HepG2 (cell line): ENCODE results near the gene FAM171A2. TPM values are rescaled to one million over a fixed set of nuclear protein-coding genes. Genes with fewer than 3 reads are reported as not detected.

Experiments used
- HCFC1 ChIP-seq: fragments of 150-350 bp; IDR thresholded peaks from 2 replicates; pipeline ENCODE4 v1.6.1; 2014; ENCODE audit warnings: low read depth, low read length
- KDM3A ChIP-seq: IDR thresholded peaks from 2 replicates; pipeline ENCODE4 v1.6.1; 2018; ENCODE audit warnings: low read depth, missing compliant biosample characterization
- MAZ ChIP-seq, 2 experiments: sonication (generic) in 1 of 2; formaldehyde crosslinking in 1 of 2; IDR thresholded peaks; 2 replicates each; pipeline versions ENCODE4 v1.5.0 to v1.6.1; 2012 to 2020; ENCODE audit warnings: low read depth in 2 of 2, mild to moderate bottlenecking in 2 of 2, borderline replicate concordance in 1 of 2, improper control_type of control experiment in 1 of 2, low read length in 1 of 2, missing genetic modification reagents in 1 of 2, moderate library complexity in 1 of 2
- NR2F2 ChIP-seq: IDR thresholded peaks from 2 replicates; pipeline ENCODE4 v1.6.1; 2012; ENCODE audit warnings: low read depth, inconsistent platforms, borderline replicate concordance
- PHF21A ChIP-seq: sonication (generic); formaldehyde crosslinking; IDR thresholded peaks from 2 replicates; pipeline ENCODE4 v1.5.0; 2020; ENCODE audit warnings: mild to moderate bottlenecking, missing genetic modification reagents
- REST ChIP-seq, 2 experiments: IDR thresholded peaks; 2 replicates each; pipeline ENCODE4 v1.6.1; 2011 to 2012; ENCODE audit warnings: low read length in 2 of 2, borderline replicate concordance in 1 of 2, low read depth in 1 of 2, mild to moderate bottlenecking in 1 of 2, moderate library complexity in 1 of 2
- RXRB ChIP-seq: IDR thresholded peaks from 2 replicates; pipeline ENCODE4 v1.6.1; 2016; ENCODE audit warnings: borderline replicate concordance, missing genetic modification reagents, missing compliant biosample characterization
- SNAPC5 ChIP-seq: sonication (generic); formaldehyde crosslinking; IDR thresholded peaks from 2 replicates; pipeline ENCODE4 v1.8.1; 2023; ENCODE audit warnings: mild to moderate bottlenecking, missing genetic modification reagents, borderline replicate concordance
- ZNF207 ChIP-seq: fragments of 450-650 bp; IDR thresholded peaks from 2 replicates; pipeline ENCODE4 v1.6.1; 2016; ENCODE audit warnings: antibody characterized with exemption, borderline replicate concordance
- ZNF430 ChIP-seq: sonication (generic); formaldehyde crosslinking; IDR thresholded peaks from 2 replicates; pipeline ENCODE4 v1.9.0; 2021; ENCODE audit warnings: mild to moderate bottlenecking, missing genetic modification reagents
- ZNF713 ChIP-seq: sonication (generic); formaldehyde crosslinking; IDR thresholded peaks from 2 replicates; pipeline ENCODE4 v1.4.0; 2020; ENCODE audit warnings: mild to moderate bottlenecking, missing genetic modification reagents
- polyA plus RNA-seq, 8 experiments: library from polyadenylated mRNA; depleted of rRNA in 3 of 8; stranded (reverse) in 7 of 8; unstranded in 1 of 8; fragments of >200 nt; fragmentation: Illumina TruSeq in 4 of 8; extraction: Trizol in 4 of 8; gene quantifications; 2 replicates each; pipeline versions ENCODE4 v1.2.1 to v1.2.3, GENCODE V29; 2011 to 2016; ENCODE audit warnings: low read depth in 4 of 8, missing spikeins in 1 of 8, mixed read lengths in 1 of 8; ENCODE audit not compliant: insufficient read depth in 1 of 8
- total RNA-seq, 5 experiments: library from RNA; depleted of rRNA; stranded (reverse); fragments of >200 nt; fragmentation: Illumina TruSeq; extraction: Trizol; gene quantifications; 2 replicates each; pipeline ENCODE4 v1.2.3, GENCODE V29; 2016; ENCODE audit warnings: low read depth in 1 of 5
- TF ChIP-seq, protein P1 (sequence below): IDR thresholded peaks from 2 replicates; pipeline ENCODE4 v1.6.1; 2016; ENCODE audit warnings: low read depth, missing genetic modification reagents, missing compliant biosample characterization
- TF ChIP-seq, protein P2 (sequence below): sonication (generic); formaldehyde crosslinking; conservative IDR thresholded peaks from 2 replicates; pipeline ENCODE4 v1.8.0; 2022; ENCODE audit warnings: missing genetic modification reagents
- TF ChIP-seq, protein P3 (sequence below): sonication (generic); formaldehyde crosslinking; IDR thresholded peaks from 2 replicates; pipeline ENCODE4 v1.4.0; 2020; ENCODE audit warnings: missing genetic modification reagents

Gene FAM171A2
- total and polyA plus RNA-seq, 2 of the 13 experiments (the other 11 are each of a cell fraction or from before 2014, with no cell fraction given) = 1.8 to 3.6 TPM

DNA sequence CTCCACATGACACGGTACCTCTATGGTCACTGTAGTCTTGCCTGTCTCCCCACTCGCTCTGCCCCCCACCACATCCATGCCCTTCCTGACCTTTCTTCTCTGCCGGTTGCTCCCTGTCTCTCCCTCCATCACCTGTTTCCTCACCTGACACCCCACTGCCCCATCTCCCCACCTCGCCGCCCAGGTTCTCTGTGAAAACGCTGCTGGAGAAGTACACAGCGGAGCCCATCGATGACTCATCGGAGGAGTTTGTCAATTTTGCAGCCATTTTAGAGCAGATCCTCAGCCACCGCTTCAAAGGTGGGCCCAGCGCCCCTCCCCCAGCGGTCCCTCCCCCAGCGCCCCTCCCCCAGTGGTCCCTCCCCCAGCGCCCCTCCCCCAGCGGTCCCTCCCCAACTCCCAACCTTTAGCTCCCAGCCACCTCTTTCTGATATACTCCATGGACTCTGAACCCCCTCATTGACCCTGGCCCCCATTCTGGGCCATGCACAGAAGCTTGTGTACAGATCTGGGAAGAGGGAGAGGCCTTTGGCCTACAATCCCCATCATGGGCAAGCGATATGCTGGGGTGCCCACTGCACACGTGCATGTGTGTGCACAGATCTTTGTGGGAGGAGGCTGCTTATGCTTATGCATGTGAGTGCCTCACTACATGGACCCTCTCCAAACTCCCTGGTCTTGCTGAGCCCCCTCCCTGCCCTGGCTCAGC, 51.1 kb downstream of the FAM171A2 start (continued):
- TF ChIP-seq REST (IDR thresholded peaks at IDR 0.05; ENCODE audit: borderline replicate concordance in 1 of 2, low read depth in 1 of 2, low read length in 2 of 2) (no peak; a peak in 1 of 4 replicates), ZNF713 (CRISPR knock-in tag) (no peak), NR2F2 (peak; percentile 55; the same call in 1 of the 2 replicates), PHF21A (CRISPR knock-in tag) (0 out of 2 replicates have a peak, but pooled peaks have one; percentile 40), HCFC1 (no peak), RXRB (CRISPR knock-in tag) (peak; percentile 75; the same call in 1 of the 2 replicates), SNAPC5 (CRISPR knock-in tag) (no peak), ZNF207 (no peak), KDM3A (no peak), MAZ (IDR thresholded peaks at IDR 0.05; ENCODE audit: borderline replicate concordance, low read depth, low read length) (0 out of 2 replicates have a peak, but pooled peaks have one; percentile 36), MAZ (CRISPR knock-in tag; IDR thresholded peaks at IDR 0.05; ENCODE audit: low read depth) (no peak), ZNF430 (CRISPR knock-in tag) (no peak)
- TF ChIP-seq, protein P1, sequence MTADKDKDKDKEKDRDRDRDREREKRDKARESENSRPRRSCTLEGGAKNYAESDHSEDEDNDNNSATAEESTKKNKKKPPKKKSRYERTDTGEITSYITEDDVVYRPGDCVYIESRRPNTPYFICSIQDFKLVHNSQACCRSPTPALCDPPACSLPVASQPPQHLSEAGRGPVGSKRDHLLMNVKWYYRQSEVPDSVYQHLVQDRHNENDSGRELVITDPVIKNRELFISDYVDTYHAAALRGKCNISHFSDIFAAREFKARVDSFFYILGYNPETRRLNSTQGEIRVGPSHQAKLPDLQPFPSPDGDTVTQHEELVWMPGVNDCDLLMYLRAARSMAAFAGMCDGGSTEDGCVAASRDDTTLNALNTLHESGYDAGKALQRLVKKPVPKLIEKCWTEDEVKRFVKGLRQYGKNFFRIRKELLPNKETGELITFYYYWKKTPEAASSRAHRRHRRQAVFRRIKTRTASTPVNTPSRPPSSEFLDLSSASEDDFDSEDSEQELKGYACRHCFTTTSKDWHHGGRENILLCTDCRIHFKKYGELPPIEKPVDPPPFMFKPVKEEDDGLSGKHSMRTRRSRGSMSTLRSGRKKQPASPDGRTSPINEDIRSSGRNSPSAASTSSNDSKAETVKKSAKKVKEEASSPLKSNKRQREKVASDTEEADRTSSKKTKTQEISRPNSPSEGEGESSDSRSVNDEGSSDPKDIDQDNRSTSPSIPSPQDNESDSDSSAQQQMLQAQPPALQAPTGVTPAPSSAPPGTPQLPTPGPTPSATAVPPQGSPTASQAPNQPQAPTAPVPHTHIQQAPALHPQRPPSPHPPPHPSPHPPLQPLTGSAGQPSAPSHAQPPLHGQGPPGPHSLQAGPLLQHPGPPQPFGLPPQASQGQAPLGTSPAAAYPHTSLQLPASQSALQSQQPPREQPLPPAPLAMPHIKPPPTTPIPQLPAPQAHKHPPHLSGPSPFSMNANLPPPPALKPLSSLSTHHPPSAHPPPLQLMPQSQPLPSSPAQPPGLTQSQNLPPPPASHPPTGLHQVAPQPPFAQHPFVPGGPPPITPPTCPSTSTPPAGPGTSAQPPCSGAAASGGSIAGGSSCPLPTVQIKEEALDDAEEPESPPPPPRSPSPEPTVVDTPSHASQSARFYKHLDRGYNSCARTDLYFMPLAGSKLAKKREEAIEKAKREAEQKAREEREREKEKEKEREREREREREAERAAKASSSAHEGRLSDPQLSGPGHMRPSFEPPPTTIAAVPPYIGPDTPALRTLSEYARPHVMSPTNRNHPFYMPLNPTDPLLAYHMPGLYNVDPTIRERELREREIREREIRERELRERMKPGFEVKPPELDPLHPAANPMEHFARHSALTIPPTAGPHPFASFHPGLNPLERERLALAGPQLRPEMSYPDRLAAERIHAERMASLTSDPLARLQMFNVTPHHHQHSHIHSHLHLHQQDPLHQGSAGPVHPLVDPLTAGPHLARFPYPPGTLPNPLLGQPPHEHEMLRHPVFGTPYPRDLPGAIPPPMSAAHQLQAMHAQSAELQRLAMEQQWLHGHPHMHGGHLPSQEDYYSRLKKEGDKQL (CRISPR knock-in tag) = no peak
- TF ChIP-seq, protein P2, sequence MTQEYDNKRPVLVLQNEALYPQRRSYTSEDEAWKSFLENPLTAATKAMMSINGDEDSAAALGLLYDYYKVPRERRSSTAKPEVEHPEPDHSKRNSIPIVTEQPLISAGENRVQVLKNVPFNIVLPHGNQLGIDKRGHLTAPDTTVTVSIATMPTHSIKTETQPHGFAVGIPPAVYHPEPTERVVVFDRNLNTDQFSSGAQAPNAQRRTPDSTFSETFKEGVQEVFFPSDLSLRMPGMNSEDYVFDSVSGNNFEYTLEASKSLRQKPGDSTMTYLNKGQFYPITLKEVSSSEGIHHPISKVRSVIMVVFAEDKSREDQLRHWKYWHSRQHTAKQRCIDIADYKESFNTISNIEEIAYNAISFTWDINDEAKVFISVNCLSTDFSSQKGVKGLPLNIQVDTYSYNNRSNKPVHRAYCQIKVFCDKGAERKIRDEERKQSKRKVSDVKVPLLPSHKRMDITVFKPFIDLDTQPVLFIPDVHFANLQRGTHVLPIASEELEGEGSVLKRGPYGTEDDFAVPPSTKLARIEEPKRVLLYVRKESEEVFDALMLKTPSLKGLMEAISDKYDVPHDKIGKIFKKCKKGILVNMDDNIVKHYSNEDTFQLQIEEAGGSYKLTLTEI (CRISPR knock-in tag) = no peak
- TF ChIP-seq, protein P3, sequence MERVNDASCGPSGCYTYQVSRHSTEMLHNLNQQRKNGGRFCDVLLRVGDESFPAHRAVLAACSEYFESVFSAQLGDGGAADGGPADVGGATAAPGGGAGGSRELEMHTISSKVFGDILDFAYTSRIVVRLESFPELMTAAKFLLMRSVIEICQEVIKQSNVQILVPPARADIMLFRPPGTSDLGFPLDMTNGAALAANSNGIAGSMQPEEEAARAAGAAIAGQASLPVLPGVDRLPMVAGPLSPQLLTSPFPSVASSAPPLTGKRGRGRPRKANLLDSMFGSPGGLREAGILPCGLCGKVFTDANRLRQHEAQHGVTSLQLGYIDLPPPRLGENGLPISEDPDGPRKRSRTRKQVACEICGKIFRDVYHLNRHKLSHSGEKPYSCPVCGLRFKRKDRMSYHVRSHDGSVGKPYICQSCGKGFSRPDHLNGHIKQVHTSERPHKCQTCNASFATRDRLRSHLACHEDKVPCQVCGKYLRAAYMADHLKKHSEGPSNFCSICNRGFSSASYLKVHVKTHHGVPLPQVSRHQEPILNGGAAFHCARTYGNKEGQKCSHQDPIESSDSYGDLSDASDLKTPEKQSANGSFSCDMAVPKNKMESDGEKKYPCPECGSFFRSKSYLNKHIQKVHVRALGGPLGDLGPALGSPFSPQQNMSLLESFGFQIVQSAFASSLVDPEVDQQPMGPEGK (CRISPR knock-in tag) = peak; percentile 52
